ENCODE data around the gene TALDO1.
"Not testable (repeated sequence)": the region's sequence is repeated elsewhere in the genome, so short reads cannot be mapped to it uniquely, and the experiment has no call there.

TALDO1 gene

GRCh38 chr11:719214-720016 is 27.8 kb upstream of the TALDO1 start:
- no peak for DNase-seq

DNA sequence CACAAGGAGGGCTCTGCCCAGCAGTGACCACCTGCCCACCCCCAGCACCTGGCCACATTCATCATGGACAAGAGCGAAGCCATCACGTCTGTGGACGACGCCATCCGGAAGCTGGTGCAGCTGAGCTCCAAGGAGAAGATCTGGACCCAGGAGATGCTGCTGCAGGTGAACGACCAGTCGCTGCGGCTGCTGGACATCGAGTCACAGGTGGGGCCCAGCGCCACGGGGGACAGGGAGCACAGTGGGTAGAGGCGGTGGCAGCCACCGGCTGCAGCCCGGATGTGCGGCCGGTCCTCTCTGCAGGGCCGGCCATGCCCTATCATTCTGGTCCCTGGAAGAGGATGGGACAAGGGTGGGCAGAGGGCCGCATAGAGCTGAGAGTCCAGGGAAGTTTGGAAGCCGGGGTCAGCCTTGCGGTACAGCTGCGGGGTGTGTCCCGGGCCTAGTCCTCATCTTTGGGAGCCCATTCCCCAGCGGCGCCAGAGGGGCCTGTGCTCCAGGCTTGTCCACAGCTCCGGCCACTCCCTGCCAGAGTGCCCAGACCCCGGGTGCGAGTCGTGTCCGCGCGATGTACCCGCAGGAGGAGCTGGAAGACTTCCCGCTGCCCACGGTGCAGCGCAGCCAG is 27.1 kb upstream of the TALDO1 start:
- DNase-seq, result no peak

DNA sequence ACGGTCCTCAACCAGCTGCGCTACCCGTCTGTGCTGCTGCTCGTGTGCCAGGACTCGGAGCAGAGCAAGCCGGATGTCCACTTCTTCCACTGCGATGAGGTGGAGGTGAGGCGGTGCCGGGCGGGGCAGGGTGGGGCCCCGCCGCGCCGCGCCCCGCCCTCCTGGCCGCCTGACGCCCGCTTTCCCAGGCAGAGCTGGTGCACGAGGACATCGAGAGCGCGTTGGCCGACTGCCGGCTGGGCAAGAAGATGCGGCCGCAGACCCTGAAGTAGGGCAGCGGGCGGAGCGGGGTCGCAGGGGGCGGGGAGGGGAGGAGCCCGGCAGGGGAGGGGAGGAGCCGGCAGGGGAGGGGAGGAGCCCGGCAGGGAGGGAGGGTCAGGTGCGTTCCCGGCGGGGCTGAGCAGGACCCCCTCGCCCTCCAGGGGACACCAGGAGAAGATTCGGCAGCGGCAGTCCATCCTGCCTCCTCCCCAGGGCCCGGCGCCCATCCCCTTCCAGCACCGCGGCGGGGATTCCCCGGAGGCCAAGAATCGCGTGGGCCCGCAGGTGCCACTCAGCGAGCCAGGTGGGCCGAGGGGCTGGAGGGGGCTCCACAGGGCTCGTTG is 26.5 kb upstream of the TALDO1 start:
- DNase-seq, result peak in 1 of 2 experiments; percentile 31

DNA sequence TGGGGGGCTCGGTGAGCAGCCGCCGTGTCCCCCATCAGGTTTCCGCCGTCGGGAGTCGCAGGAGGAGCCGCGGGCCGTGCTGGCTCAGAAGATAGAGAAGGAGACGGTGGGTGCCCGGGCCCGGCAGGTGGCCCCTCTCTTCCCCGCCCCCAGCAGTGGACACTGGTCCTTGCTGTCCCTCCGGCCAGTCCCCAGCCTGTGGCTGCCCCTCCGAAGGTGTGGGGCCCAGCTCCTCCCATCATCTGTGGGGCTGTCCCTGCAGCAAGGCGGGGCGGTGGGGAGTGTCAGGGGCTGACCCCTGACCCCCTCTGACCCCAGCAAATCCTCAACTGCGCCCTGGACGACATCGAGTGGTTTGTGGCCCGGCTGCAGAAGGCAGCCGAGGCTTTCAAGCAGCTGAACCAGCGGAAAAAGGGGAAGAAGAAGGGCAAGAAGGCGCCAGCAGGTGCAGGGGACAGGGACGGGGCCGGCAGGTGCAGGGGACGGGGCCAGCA is 26.0 kb upstream of the TALDO1 start:
- no peak for DNase-seq

- peak in 1 of 2 experiments; percentile 26 for DNase-seq
Measured at GRCh38 chr11:721741-722345, 25.4 kb upstream of the TALDO1 start.

DNA sequence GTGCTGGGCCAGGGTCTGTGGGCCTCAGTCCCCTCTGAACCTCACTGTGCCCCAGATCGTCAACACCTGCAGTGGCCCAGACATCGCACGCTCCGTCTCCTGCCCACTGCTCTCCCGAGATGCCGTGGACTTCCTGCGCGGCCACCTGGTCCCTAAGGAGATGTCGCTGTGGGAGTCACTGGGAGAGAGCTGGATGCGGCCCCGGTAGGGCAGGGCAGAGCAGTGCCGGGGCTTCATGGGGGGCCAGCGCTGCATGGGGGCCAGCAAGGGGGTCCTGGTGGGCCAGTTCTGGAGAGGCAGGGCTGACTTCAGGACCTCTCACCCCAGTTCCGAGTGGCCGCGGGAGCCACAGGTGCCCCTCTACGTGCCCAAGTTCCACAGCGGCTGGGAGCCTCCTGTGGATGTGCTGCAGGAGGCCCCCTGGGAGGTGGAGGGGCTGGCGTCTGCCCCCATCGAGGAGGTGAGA is 24.9 kb upstream of the TALDO1 start:
- no peak for DNase-seq

DNA sequence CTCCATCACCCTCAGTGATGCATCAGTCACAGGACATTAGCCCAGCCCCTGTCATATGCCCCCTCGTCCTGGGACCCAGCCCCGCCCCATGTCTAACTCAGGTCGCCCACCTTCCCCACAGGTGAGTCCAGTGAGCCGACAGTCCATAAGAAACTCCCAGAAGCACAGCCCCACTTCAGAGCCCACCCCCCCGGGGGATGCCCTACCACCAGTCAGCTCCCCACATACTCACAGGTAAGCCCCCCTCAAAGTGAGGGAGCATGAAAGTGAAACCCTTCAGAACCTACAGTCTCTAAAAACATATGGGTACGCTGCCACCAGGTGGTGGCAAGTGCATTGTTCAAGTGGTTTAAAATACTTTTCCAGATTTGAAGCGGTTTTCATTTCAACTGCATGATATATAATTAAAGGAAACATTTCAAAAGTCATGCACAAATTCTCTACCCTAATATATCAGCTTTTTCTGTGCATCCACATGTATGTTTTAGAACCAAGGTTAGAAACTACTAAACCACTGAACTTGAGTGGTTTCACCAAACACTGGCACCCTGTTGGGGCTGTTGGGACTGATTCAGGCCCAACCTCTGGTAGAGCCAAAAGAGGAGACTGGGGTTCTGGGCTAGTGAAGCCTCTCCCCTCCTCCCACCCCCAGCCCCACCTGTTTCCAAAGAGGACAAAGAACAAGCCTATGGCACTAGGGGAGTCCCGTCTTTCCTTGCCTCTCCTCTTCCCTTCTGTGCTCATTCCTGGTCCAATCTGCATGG is 24.0 kb upstream of the TALDO1 start:
- DNase-seq, result peak in 1 of 2 experiments; percentile 29

DNA sequence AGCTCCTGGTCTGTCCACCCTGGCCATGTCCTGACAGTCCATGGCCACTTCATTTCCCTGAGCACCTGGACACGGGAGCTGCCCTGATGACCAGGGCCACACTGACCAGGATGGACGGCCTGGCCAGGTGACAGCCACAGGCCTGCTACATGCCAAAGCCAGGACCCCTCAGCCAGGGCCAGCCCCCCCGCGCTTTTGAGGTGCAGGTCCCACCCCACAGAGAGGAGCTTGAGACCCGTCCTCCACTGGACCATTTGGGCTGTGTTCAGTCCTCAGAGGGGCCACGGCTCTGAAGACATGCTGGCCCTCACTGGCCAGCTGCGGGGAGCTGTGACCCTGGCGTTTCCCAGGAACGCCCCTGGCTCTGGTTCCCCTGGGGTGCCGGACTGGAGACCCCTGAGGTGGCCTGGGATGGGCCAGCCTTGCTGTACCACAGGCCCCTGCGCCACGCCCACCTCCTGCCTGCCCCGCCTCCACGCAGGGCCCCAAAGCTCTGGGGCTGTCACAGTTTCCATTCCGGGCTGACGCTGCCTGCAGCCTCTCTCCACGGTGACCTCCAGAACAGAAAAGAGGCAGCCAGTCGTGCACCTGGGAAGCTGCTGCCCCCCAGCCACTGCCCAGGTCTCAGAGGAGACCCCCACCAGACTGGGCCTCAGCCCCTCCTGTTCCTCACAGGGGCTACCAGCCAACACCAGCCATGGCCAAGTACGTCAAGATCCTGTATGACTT is 23.1 kb upstream of the TALDO1 start:
- DNase-seq, result no peak

GRCh38 chr11:724778-725386 is 22.4 kb upstream of the TALDO1 start:
- no peak for DNase-seq

DNA sequence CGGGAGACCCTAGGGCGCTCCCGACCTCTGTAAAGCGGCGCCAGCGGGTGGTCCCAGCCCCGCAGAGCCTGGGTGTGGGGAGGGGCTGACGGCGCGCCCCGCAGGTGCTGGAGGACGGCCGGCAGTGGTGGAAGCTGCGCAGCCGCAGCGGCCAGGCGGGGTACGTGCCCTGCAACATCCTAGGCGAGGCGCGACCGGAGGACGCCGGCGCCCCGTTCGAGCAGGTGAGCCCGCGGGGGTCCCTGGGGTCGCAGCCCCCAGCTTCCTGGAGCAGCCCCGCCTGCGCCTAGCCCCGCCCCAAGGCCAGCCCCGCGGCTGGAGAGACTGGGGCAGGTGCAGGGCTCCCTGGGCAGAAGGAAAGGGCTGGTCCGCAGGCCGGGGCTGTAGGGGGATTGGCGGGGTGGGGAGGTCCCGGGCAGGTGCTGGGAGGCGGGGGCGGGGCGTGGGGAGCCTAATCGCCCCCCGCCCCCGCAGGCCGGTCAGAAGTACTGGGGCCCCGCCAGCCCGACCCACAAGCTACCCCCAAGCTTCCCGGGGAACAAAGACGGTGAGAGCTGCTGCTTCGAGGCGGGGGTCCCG is 21.6 kb upstream of the TALDO1 start:
- DNase-seq, result no peak

DNA sequence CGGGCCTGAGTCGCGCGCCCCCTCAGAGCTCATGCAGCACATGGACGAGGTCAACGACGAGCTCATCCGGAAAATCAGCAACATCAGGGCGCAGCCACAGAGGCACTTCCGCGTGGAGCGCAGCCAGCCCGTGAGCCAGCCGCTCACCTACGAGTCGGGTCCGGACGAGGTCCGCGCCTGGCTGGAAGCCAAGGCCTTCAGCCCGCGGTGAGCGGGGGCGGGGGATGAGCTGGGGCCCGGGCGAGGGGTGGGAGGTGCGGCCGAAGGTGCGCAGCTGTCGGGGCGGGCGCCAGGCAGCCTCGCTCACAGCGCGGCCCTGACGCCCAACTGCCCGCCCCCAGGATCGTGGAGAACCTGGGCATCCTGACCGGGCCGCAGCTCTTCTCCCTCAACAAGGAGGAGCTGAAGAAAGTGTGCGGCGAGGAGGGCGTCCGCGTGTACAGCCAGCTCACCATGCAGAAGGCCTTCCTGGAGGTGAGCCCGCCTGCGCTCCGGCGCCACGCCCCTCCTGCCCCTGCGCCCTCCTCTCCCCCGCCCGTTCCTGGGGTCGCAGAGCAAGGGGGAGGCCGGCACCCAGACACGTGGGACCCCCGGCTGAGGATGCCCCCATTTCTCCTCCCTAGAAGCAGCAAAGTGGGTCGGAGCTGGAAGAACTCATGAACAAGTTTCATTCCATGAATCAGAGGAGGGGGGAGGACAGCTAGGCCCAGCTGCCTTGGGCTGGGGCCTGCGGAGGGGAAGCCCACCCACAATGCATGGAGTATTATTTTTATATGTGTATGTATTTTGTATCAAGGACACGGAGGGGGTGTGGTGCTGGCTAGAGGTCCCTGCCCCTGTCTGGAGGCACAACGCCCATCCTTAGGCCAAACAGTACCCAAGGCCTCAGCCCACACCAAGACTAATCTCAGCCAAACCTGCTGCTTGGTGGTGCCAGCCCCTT is 20.7 kb upstream of the TALDO1 start:
- peak; percentile 34 to 46 for DNase-seq

DNA sequence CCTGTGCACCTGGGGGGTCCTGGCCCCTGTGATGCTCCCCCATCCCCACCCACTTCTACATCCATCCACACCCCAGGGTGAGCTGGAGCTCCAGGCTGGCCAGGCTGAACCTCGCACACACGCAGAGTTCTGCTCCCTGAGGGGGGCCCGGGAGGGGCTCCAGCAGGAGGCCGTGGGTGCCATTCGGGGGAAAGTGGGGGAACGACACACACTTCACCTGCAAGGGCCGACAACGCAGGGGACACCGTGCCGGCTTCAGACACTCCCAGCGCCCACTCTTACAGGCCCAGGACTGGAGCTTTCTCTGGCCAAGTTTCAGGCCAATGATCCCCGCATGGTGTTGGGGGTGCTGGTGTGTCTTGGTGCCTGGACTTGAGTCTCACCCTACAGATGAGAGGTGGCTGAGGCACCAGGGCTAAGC is 20.0 kb upstream of the TALDO1 start:
- DNase-seq, result no peak

- peak; percentile 36 to 38 for DNase-seq
Measured at GRCh38 chr11:727859-728748, 19.2 kb upstream of the TALDO1 start.

GRCh38 chr11:728901-729491 is 18.3 kb upstream of the TALDO1 start:
- DNase-seq, result no peak

DNA sequence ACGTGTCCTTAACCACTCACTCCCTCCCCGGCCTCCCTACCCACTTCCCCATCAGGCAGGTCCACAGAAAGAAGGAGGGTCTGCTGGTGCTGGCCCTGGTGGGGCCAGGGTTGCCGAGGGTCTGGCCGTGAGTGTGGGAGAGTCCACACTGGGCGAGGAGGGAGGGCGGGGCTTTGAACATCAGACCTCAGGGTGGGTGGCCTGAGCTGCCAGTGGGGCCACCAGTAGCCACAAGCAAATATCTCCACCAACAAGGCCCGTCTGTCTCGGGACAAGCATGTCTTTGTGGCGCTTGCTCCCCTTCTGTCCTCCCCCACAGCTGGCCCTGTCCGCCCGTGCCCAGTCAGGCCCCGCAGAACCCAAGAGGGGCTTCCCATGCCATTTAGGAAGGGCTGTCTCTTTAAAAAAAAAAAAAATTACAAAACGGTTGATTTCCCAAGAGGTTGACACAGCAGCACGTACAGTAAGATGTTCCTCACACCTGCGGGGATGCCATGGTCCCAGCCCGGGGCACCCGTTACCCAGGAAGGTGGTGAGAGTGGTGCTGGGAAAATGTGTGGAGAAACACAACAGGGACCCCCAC is 17.7 kb upstream of the TALDO1 start:
- DNase-seq, result no peak

- no peak for DNase-seq
Measured at GRCh38 chr11:733072-733471, 14.2 kb upstream of the TALDO1 start.

DNA sequence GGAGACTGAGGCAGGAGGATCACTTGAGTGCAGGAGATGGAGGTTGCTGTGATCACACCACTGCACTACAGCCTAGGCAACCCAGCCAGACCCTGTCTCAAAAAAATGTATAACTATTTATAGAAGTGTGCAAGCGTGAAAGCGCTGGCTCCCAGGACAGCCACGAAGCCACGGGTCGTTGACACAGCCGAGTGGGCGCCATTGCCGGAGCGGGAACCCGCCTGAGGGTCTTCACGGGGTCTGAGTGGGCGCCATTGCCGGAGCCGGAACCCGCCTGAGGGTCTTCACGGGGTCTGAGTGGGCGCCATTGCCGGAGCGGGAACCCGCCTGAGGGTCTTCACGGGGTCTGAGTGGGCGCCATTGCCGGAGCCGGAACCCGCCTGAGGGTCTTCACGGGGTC is 12.7 kb upstream of the TALDO1 start:
- DNase-seq, result not testable (repeated sequence)

- DNase-seq, result no peak
Measured at GRCh38 chr11:737366-737765, 9.9 kb upstream of the TALDO1 start.
